H1 (cell line): ENCODE measurements around the gene CSE1L. TPM values are rescaled to one million over a fixed set of nuclear protein-coding genes. Genes with fewer than 3 reads are reported as not detected.

Experiments used
- CTCF ChIA-PET: fragments of 300-600 bp; sonication (Branson Sonifier 250); formaldehyde crosslinking; loops from one replicate; lab custom pipeline; 2021; ENCODE audit not compliant: partially characterized antibody; lab: Charles Lee
- POLR2A ChIA-PET: fragments of 300-600 bp; sonication (Branson Sonifier 250); formaldehyde crosslinking; loops from one replicate; lab custom pipeline; 2021; ENCODE audit warnings: inconsistent platforms; ENCODE audit not compliant: partially characterized antibody; lab: Charles Lee
- DNase-seq, 2 experiments: peaks; one replicate each; pipeline versions ENCODE4 v3.0.0 to v3.0.0-alpha.2; 2010 to 2022; ENCODE audit warnings: low spot score in 2 of 2, low read depth in 1 of 2, mixed read lengths in 1 of 2
- FAIRE-seq: peaks from 2 replicates; lab custom pipeline; 2011; peaks lifted over from hg19 to GRCh38; lab: Jason Lieb, UNC
- H2AFZ ChIP-seq: 2 replicates; pipeline ENCODE4 v1.8.1; 2012; ENCODE audit warnings: low read length, inconsistent platforms
- H2AK5ac ChIP-seq: 2 replicates; pipeline ENCODE4 v1.6.1; 2013; ENCODE audit warnings: low read depth, low read length
- H2BK120ac ChIP-seq: replicated peaks from 2 replicates; pipeline ENCODE3; 2013; ENCODE audit warnings: low read depth, low read length, inconsistent platforms
- H2BK12ac ChIP-seq: 2 replicates; pipeline ENCODE4 v1.6.1; 2013; ENCODE audit warnings: low read depth, low read length
- H2BK15ac ChIP-seq: 2 replicates; pipeline ENCODE4 v1.6.1; 2013; ENCODE audit warnings: low read length
- H2BK20ac ChIP-seq: 2 replicates; pipeline ENCODE4 v1.6.1; 2013; ENCODE audit warnings: low read length
- H2BK5ac ChIP-seq: 2 replicates; pipeline ENCODE4 v1.6.1; 2013; ENCODE audit warnings: low read depth, low read length
- H3K14ac ChIP-seq: 2 replicates; pipeline ENCODE4 v1.6.1; 2013; ENCODE audit warnings: inconsistent platforms; ENCODE audit not compliant: insufficient read length
- H3K18ac ChIP-seq: 2 replicates; pipeline ENCODE4 v1.6.1; 2013; ENCODE audit warnings: low read length; ENCODE audit errors: extremely low read depth
- H3K23ac ChIP-seq: 2 replicates; pipeline ENCODE4 v1.6.1; 2013; ENCODE audit warnings: inconsistent platforms; ENCODE audit not compliant: insufficient read length
- H3K23me2 ChIP-seq: 2 replicates; pipeline ENCODE4 v1.6.1; 2013; ENCODE audit warnings: low read depth, low read length
- H3K27ac ChIP-seq: 2 replicates; pipeline ENCODE4 v1.6.1; 2011; ENCODE audit warnings: low read depth, low read length, inconsistent platforms
- H3K27me3 ChIP-seq, 4 experiments: replicated peaks in 1 of 4; 1 replicate in 1 of 4; 2 replicates in 3 of 4; pipeline versions ENCODE4 v1.6.1 to v1.8.1; 2011 to 2013; ENCODE audit warnings: low read length in 3 of 4, mild to moderate bottlenecking in 3 of 4, inconsistent platforms in 2 of 4, mixed read lengths in 2 of 4, moderate library complexity in 1 of 4; ENCODE audit not compliant: control insufficient read depth in 3 of 4, insufficient read depth in 3 of 4; ENCODE audit errors: extremely low read depth in 1 of 4
- H3K36me3 ChIP-seq, 4 experiments: 2 replicates each; pipeline versions ENCODE4 v1.6.1 to v1.8.1; 2011 to 2013; ENCODE audit warnings: mild to moderate bottlenecking in 4 of 4, low read length in 3 of 4, moderate library complexity in 2 of 4, control low read depth in 1 of 4, inconsistent platforms in 1 of 4; ENCODE audit not compliant: insufficient read depth in 4 of 4, control insufficient read depth in 2 of 4
- H3K4ac ChIP-seq: replicated peaks from 2 replicates; pipeline ENCODE3; 2013; ENCODE audit warnings: low read length, low read depth, mixed read lengths, inconsistent platforms; ENCODE audit not compliant: insufficient read length
- H3K4me1 ChIP-seq, 4 experiments: replicated peaks in 1 of 4; 1 replicate in 1 of 4; 2 replicates in 3 of 4; pipeline versions ENCODE4 v1.6.1 to v1.8.1; 2011 to 2013; ENCODE audit warnings: low read length in 3 of 4, inconsistent platforms in 2 of 4, mixed read lengths in 1 of 4; ENCODE audit not compliant: insufficient read depth in 4 of 4, control insufficient read depth in 3 of 4
- H3K4me2 ChIP-seq, 2 experiments: 2 replicates each; pipeline versions ENCODE4 v1.6.1 to v1.8.1; 2011 to 2013; ENCODE audit warnings: low read depth in 2 of 2, low read length in 2 of 2, control low read depth in 1 of 2, inconsistent platforms in 1 of 2, mild to moderate bottlenecking in 1 of 2; ENCODE audit not compliant: insufficient read depth in 1 of 2
- H3K4me3 ChIP-seq, 4 experiments: fragments of 200-600, 300-600 bp in 1 of 4; sonication (generic), shearing (Covaris generic), sonication (Bioruptor Twin) in 1 of 4; 2 replicates each; pipeline versions ENCODE4 v1.5.1 to v1.8.1; 2011 to 2016; ENCODE audit warnings: low read length in 4 of 4, low read depth in 3 of 4, control low read depth in 2 of 4, inconsistent platforms in 2 of 4, mild to moderate bottlenecking in 2 of 4, mixed read lengths in 1 of 4, moderate library complexity in 1 of 4; ENCODE audit not compliant: insufficient read depth in 2 of 4; ENCODE audit errors: extremely low read depth in 1 of 4
- H3K56ac ChIP-seq: replicated peaks from 2 replicates; pipeline ENCODE3; 2013; ENCODE audit warnings: low read depth, mild to moderate bottlenecking, mixed read lengths, low read length, inconsistent platforms; ENCODE audit not compliant: insufficient read length
- H3K79me1 ChIP-seq: 2 replicates; pipeline ENCODE4 v1.6.1; 2013; ENCODE audit warnings: low read depth, low read length, control low read depth
- H3K79me2 ChIP-seq, 2 experiments: 2 replicates each; pipeline versions ENCODE4 v1.6.1 to v1.8.1; 2012 to 2013; ENCODE audit warnings: low read length in 2 of 2, mild to moderate bottlenecking in 2 of 2, inconsistent platforms in 1 of 2; ENCODE audit not compliant: insufficient read depth in 2 of 2, control insufficient read depth in 1 of 2
- H3K9ac ChIP-seq, 4 experiments: replicated peaks in 1 of 4; 1 replicate in 1 of 4; 2 replicates in 3 of 4; pipeline versions ENCODE4 v1.6.1 to v1.8.1; 2011 to 2013; ENCODE audit warnings: low read depth in 3 of 4, low read length in 3 of 4, control low read depth in 2 of 4, mild to moderate bottlenecking in 2 of 4, moderate library complexity in 2 of 4, inconsistent platforms in 1 of 4; ENCODE audit errors: extremely low read depth in 1 of 4
- H3K9me3 ChIP-seq, 2 experiments: 2 replicates each; pipeline versions ENCODE4 v1.6.1 to v1.8.1; 2012 to 2013; ENCODE audit warnings: mild to moderate bottlenecking in 2 of 2, moderate library complexity in 2 of 2, control low read depth in 1 of 2, inconsistent platforms in 1 of 2, low read depth in 1 of 2, low read length in 1 of 2, mixed read lengths in 1 of 2; ENCODE audit not compliant: insufficient read depth in 2 of 2
- H4K20me1 ChIP-seq, 2 experiments: replicated peaks in 1 of 2; 2 replicates each; pipeline versions ENCODE3 to v1.8.1; 2011 to 2013; ENCODE audit warnings: inconsistent platforms in 2 of 2, low read length in 2 of 2, mild to moderate bottlenecking in 1 of 2; ENCODE audit not compliant: insufficient read depth in 2 of 2, control insufficient read depth in 1 of 2
- H4K5ac ChIP-seq: 2 replicates; pipeline ENCODE4 v1.6.1; 2013; ENCODE audit warnings: low read length, low read depth, mixed read lengths, inconsistent platforms; ENCODE audit not compliant: insufficient read length
- H4K8ac ChIP-seq: 2 replicates; pipeline ENCODE4 v1.8.0; 2013; ENCODE audit warnings: mild to moderate bottlenecking, moderate library complexity, low read length, inconsistent platforms; ENCODE audit not compliant: insufficient read depth; ENCODE audit errors: extremely low read depth
- H4K91ac ChIP-seq: replicated peaks from 2 replicates; pipeline ENCODE3; 2013; ENCODE audit warnings: low read length, mixed read lengths, inconsistent platforms; ENCODE audit not compliant: insufficient read length
- BRCA1 ChIP-seq: IDR thresholded peaks from 2 replicates; pipeline ENCODE4 v1.6.1; 2012; ENCODE audit warnings: low read depth, low read length, improper control_type of control experiment
- CREB1 ChIP-seq: IDR thresholded peaks from 2 replicates; pipeline ENCODE4 v1.6.1; 2012; ENCODE audit warnings: inconsistent platforms
- HDAC2 ChIP-seq, 2 experiments: fragments of 300-600 bp in 1 of 2; sonication (generic) in 1 of 2; IDR thresholded peaks; 2 replicates each; pipeline ENCODE4 v1.6.1; 2011 to 2012; ENCODE audit warnings: low read depth in 2 of 2, low read length in 2 of 2, mild to moderate bottlenecking in 2 of 2, moderate library complexity in 2 of 2, borderline replicate concordance in 1 of 2, inconsistent platforms in 1 of 2
- JUND ChIP-seq: IDR thresholded peaks from 2 replicates; pipeline ENCODE4 v1.6.1; 2011; ENCODE audit warnings: mild to moderate bottlenecking, improper control_type of control experiment, low read length
- KDM4A ChIP-seq: IDR thresholded peaks from one replicate; pipeline ENCODE4 v1.7.1; 2012; ENCODE audit warnings: low read depth, mild to moderate bottlenecking, moderate library complexity, low read length, inconsistent platforms; ENCODE audit not compliant: severe bottlenecking
- SIRT6 ChIP-seq: IDR thresholded peaks from one replicate; pipeline ENCODE4 v1.7.1; 2012; ENCODE audit warnings: low read length, inconsistent platforms
- SP2 ChIP-seq: IDR thresholded peaks from 2 replicates; pipeline ENCODE4 v1.6.1; 2012; ENCODE audit warnings: mild to moderate bottlenecking, low read length, inconsistent platforms
- TCF12 ChIP-seq: IDR thresholded peaks from 2 replicates; pipeline ENCODE4 v1.6.1; 2011; ENCODE audit warnings: low read depth, mild to moderate bottlenecking, low read length
- TEAD4 ChIP-seq: IDR thresholded peaks from 2 replicates; pipeline ENCODE4 v1.6.1; 2012; ENCODE audit warnings: low read depth, low read length, inconsistent platforms, mixed read lengths
- WGBS, 2 experiments: shearing (Covaris generic) in 1 of 2; methylation state at CpG; one replicate each; pipeline versions ENCODE4 v1.1.6 to v1.1.7; 2013 to 2015; ENCODE audit warnings: low lambda C conversion rate in 2 of 2, mixed read lengths in 2 of 2, inconsistent platforms in 1 of 2, low coverage in 1 of 2, missing lambda C conversion rate in 1 of 2; ENCODE audit not compliant: insufficient replicate concordance in 2 of 2, insufficient coverage in 1 of 2, insufficient read length in 1 of 2; ENCODE audit errors: extremely low coverage in 1 of 2, missing lambda C conversion rate in 1 of 2; 5-methylcytosine and 5-hydroxymethylcytosine counted together
- polyA plus RNA-seq, 7 experiments: library from polyadenylated mRNA; depleted of rRNA in 3 of 7; stranded (reverse) in 5 of 7; unstranded in 2 of 7; fragments of >200 nt in 5 of 7; fragments of 200-250 nt in 2 of 7; gene quantifications; 1 replicate in 5 of 7; 2 replicates in 1 of 7; 4 replicates in 1 of 7; pipeline versions ENCODE4 v1.2.1 to v1.2.3, GENCODE V29; 2011 to 2013; ENCODE audit warnings: missing spikeins in 2 of 7, mixed read lengths in 2 of 7
- total RNA-seq: library from RNA; stranded (reverse); fragmentation: NEBNext Ultra II Directional; extraction: Animal tissue kit (Norgen Biotek cat#: 25700); gene quantifications from 2 replicates; pipeline ENCODE4 v1.2.1, GENCODE V29; 2021
- TF ChIP-seq, protein P1 (sequence below): IDR thresholded peaks from 2 replicates; pipeline ENCODE4 v1.6.1; 2012; ENCODE audit warnings: low read length, inconsistent platforms

CSE1L gene
- total and polyA plus RNA-seq, 2 of the 8 experiments (the other 6 are each of a cell fraction or from before 2014, with no cell fraction given): 94.1 to 269 TPM

- POLR2A ChIA-PET: interaction anchor here (0.6 to 1.5 kb wide), 5 partner anchors 55 to 90 kb away, joined by 3 to 5 read pairs (median 4); partner anchors contain the start of gene STAU1
- H2BK12ac ChIP-seq: no peak overlapping the region
- WGBS, 2 experiments: 81% methylated on average over 3 of the region's 3 CpGs; no CpG with 5 or more reads in 1 of the 2 experiments
- TF ChIP-seq JUND (no peak), SP2 (no peak), KDM4A (no peak), BRCA1 (no peak), TCF12 (no peak), HDAC2 (IDR thresholded peaks at IDR 0.05; ENCODE audit: borderline replicate concordance in 1 of 2, low read depth in 2 of 2, low read length in 2 of 2) (no peak), SIRT6 (no peak), TEAD4 (no peak), CREB1 (no peak)
- TF ChIP-seq, protein P1, sequence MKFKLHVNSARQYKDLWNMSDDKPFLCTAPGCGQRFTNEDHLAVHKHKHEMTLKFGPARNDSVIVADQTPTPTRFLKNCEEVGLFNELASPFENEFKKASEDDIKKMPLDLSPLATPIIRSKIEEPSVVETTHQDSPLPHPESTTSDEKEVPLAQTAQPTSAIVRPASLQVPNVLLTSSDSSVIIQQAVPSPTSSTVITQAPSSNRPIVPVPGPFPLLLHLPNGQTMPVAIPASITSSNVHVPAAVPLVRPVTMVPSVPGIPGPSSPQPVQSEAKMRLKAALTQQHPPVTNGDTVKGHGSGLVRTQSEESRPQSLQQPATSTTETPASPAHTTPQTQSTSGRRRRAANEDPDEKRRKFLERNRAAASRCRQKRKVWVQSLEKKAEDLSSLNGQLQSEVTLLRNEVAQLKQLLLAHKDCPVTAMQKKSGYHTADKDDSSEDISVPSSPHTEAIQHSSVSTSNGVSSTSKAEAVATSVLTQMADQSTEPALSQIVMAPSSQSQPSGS: no peak
Observed at GRCh38 chr20:49133571-49133970, 87.5 kb downstream of the CSE1L start.

More at GRCh38 chr20:49133571-49133970, 87.5 kb downstream of the CSE1L start:
- Histone ChIP-seq H2BK120ac (no peak overlapping the region), H3K36me3 (peaks cover 2 to 16% (median 6%) of the 10 kb centered on the region in 4 experiments; a peak in 6 of 8 replicates), H4K8ac (no peak overlapping the region), H3K23ac (no peak overlapping the region), H3K4me1 (peaks cover 0 to 6% (median 0%) of the 10 kb centered on the region in 4 experiments; a peak in 3 of 7 replicates), H3K14ac (no peak overlapping the region), H4K91ac (no peak overlapping the region), H3K27ac (no peak overlapping the region), H2AK5ac (no peak overlapping the region), H3K9me3 (no peaks in the 10 kb centered on the region), H2BK5ac (peak overlapping the region; percentile 10; the same call in 1 of the 2 replicates), H3K4me3 (no peak overlapping the region), H4K5ac (no peak overlapping the region), H3K4me2 (no peak overlapping the region), H3K18ac (no peak overlapping the region), H3K9ac (no peak overlapping the region), H3K4ac (no peak overlapping the region), H3K79me1 (peaks cover 3% of the 10 kb centered on the region; the same call in 1 of the 2 replicates), H3K23me2 (0 out of 2 replicates have a peak, but pooled peaks cover 2% of the 10 kb centered on the region), H4K20me1 (peaks cover 3 to 4% of the 10 kb centered on the region in 2 experiments), H3K56ac (no peak overlapping the region), H3K27me3 (no peaks in the 10 kb centered on the region), H2AFZ (no peak overlapping the region), H2BK20ac (no peak overlapping the region), H3K79me2 (peaks cover 0 to 6% of the 10 kb centered on the region in 2 experiments; a peak in 1 of 4 replicates), H2BK15ac (no peak overlapping the region)
- DNase-seq (no peak), FAIRE-seq (no peak)
- CTCF ChIA-PET: interaction anchor here (0.8 to 3.4 kb wide), 25 partner anchors 9 to 187 kb away, joined by 3 to 22 read pairs (median 4); no protein-coding TSS in a partner anchor
